CD14-positive monocyte (primary cell): ENCODE data around the gene SCAPER. TPM values are rescaled to one million over a fixed set of nuclear protein-coding genes. Genes with fewer than 3 reads are reported as not detected.

ENCODE experiments used
- DNase-seq, 3 donors: peaks; one replicate each; pipeline ENCODE4 v3.0.0-alpha.2; 2011 to 2022
- H2AFZ ChIP-seq: 2 replicates; pipeline ENCODE4 v1.6.0; 2012; ENCODE audit warnings: mild to moderate bottlenecking, low read depth, low read length, inconsistent platforms; ENCODE audit not compliant: insufficient read depth, poor library complexity, severe bottlenecking
- H3K27ac ChIP-seq, 2 donors: 1 replicate in 1 of 2; 2 replicates in 1 of 2; pipeline ENCODE4 v1.5.1; 2012 to 2013; ENCODE audit warnings: low read length in 2 of 2, control low read depth in 1 of 2, inconsistent platforms in 1 of 2, low read depth in 1 of 2, mild to moderate bottlenecking in 1 of 2
- H3K27me3 ChIP-seq, 2 donors: one replicate each; pipeline versions ENCODE4 v1.6.0 to v1.6.1; 2011 to 2013; ENCODE audit warnings: low read length in 2 of 2; ENCODE audit not compliant: control insufficient read depth in 2 of 2, insufficient read depth in 2 of 2
- H3K36me3 ChIP-seq, 2 donors: replicated peaks in 1 of 2; 1 replicate in 1 of 2; 2 replicates in 1 of 2; pipeline versions ENCODE4 v1.5.1 to v1.6.1; 2012 to 2013; ENCODE audit warnings: low read length in 2 of 2, control low read depth in 1 of 2, inconsistent platforms in 1 of 2, mild to moderate bottlenecking in 1 of 2; ENCODE audit not compliant: insufficient read depth in 2 of 2, control insufficient read depth in 1 of 2
- H3K4me1 ChIP-seq, 2 donors: 1 replicate in 1 of 2; 2 replicates in 1 of 2; pipeline versions ENCODE4 v1.5.1 to v1.6.1; 2012 to 2013; ENCODE audit warnings: low read length in 2 of 2, control low read depth in 1 of 2, inconsistent platforms in 1 of 2, mild to moderate bottlenecking in 1 of 2, moderate library complexity in 1 of 2; ENCODE audit not compliant: insufficient read depth in 2 of 2, control insufficient read depth in 1 of 2
- H3K4me2 ChIP-seq: replicated peaks from 2 replicates; pipeline ENCODE3; 2012; ENCODE audit warnings: low read length, moderate library complexity, mild to moderate bottlenecking; ENCODE audit not compliant: poor library complexity, severe bottlenecking; ENCODE audit errors: extremely low read depth
- H3K4me3 ChIP-seq, 3 experiments: fragments of 200-600 bp in 1 of 3; sonication (generic) in 1 of 3; replicated peaks in 1 of 3; 1 replicate in 2 of 3; 2 replicates in 1 of 3; pipeline ENCODE4 v1.5.1; 2011 to 2013; ENCODE audit warnings: low read length in 3 of 3, mild to moderate bottlenecking in 3 of 3, control low read depth in 2 of 3, low read depth in 2 of 3, inconsistent platforms in 1 of 3, moderate library complexity in 1 of 3
- H3K79me2 ChIP-seq: 2 replicates; pipeline ENCODE4 v1.6.0; 2012; ENCODE audit warnings: mild to moderate bottlenecking, control low read depth, inconsistent platforms, low read length, moderate library complexity; ENCODE audit not compliant: insufficient read depth
- H3K9ac ChIP-seq: 2 replicates; pipeline ENCODE4 v1.6.0; 2017; ENCODE audit warnings: low read length, mild to moderate bottlenecking; ENCODE audit not compliant: insufficient read depth, poor library complexity, severe bottlenecking
- H3K9me3 ChIP-seq, 2 donors: replicated peaks in 1 of 2; 1 replicate in 1 of 2; 2 replicates in 1 of 2; pipeline versions ENCODE4 v1.5.1 to v1.6.1; 2012 to 2013; ENCODE audit warnings: low read length in 2 of 2, control low read depth in 1 of 2; ENCODE audit not compliant: control insufficient read depth in 1 of 2, insufficient read depth in 1 of 2
- H4K20me1 ChIP-seq: 2 replicates; pipeline ENCODE4 v1.6.0; 2012; ENCODE audit warnings: mild to moderate bottlenecking, low read length, control low read depth, moderate library complexity; ENCODE audit not compliant: insufficient read depth
- H3K27ac Mint-ChIP-seq, 7 donors: one replicate each; pipeline ENCODE4 v1.8.0; 2020; ENCODE audit warnings: mild to moderate bottlenecking in 7 of 7, mixed read lengths in 7 of 7, moderate library complexity in 6 of 7, inconsistent platforms in 2 of 7
- H3K27me3 Mint-ChIP-seq, 3 donors: one replicate each; pipeline ENCODE4 v1.8.0; 2021 to 2022; ENCODE audit warnings: low read depth in 3 of 3, mild to moderate bottlenecking in 3 of 3, mixed read lengths in 3 of 3, moderate library complexity in 3 of 3, inconsistent platforms in 1 of 3
- H3K36me3 Mint-ChIP-seq, 2 donors: one replicate each; pipeline ENCODE4 v1.8.0; 2020; ENCODE audit warnings: mixed read lengths in 2 of 2, inconsistent platforms in 1 of 2, mild to moderate bottlenecking in 1 of 2
- H3K4me1 Mint-ChIP-seq: one replicate; pipeline ENCODE4 v1.8.0; 2020; ENCODE audit warnings: mild to moderate bottlenecking, mixed read lengths
- H3K4me3 Mint-ChIP-seq, 2 donors: one replicate each; pipeline ENCODE4 v1.8.0; 2020; ENCODE audit warnings: mild to moderate bottlenecking in 2 of 2, mixed read lengths in 2 of 2, moderate library complexity in 1 of 2
- H3K9me3 Mint-ChIP-seq, 7 donors: one replicate each; pipeline ENCODE4 v1.8.0; 2020 to 2022; ENCODE audit warnings: mixed read lengths in 7 of 7, mild to moderate bottlenecking in 6 of 7, moderate library complexity in 6 of 7, inconsistent platforms in 2 of 7
- WGBS: methylation state at CpG from one replicate; pipeline ENCODE4 v1.1.5; 2013; ENCODE audit warnings: missing lambda C conversion rate; ENCODE audit not compliant: insufficient coverage; 5-methylcytosine and 5-hydroxymethylcytosine counted together
- intact Hi-C, 2 donors: fragments of 100-400 bp; cut with micrococcal nuclease; formaldehyde crosslinking; loops; one replicate each; pipeline versions ENCODE4 v1.15.0 to v1.15.1; 2023
- polyA plus RNA-seq, 3 donors: library from polyadenylated mRNA; depleted of rRNA in 1 of 3; unstranded in 2 of 3; stranded (reverse) in 1 of 3; fragments of 300-500 nt in 2 of 3; fragments of >200 nt in 1 of 3; fragmentation: Illumina TruSeq in 2 of 3; gene quantifications; 1 replicate in 2 of 3; 2 replicates in 1 of 3; pipeline ENCODE4 v1.2.3, GENCODE V29; 2012 to 2021
- TF ChIP-seq, protein P1 (sequence below): fragments of 200-600 bp; IDR thresholded peaks from one replicate; pipeline ENCODE4 v1.8.0; 2022; ENCODE audit warnings: antibody characterized with exemption, mild to moderate bottlenecking

SCAPER gene
- polyA plus RNA-seq, 3 donors, result 2.5 to 5.4 (median 4.2) TPM

DNA sequence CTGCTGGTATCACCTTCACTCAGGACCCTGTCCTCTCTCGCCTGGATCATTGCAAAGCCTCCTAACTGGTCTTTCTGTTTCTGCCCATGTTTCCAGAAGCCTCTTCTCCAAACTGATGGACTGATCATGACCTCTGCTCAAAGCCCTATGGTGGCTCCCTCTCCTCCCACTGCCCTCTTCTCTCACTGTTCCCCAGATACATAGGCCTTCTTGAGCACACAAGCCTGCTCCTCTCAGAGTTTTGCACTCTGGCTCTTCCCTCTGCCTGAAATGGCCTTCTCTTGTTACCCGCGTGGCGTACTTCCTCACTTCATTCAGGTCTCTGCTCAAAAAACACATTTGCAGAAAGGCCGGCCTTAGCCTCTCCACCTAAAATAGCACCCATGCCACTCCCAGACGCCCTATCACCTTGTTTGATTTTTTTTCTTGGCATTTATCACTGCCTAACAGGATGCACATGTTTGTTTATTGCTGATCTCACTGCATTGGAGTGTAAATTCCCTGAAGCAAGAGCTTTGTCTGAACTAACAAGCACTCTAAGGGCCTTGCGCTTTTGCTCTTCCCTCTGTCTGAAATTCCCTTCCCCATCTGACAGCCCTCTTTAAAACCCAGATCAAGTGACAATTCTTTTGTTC, 592.5 kb downstream of the SCAPER start:
- Histone ChIP-seq H3K27ac (no peak overlapping the region), H3K9me3 (no peaks in the 10 kb centered on the region), H2AFZ (peak overlapping the region; percentile 17), H3K4me1 (peaks cover 20 to 23% of the 10 kb centered on the region in 2 donors), H3K9ac (no peak overlapping the region), H3K79me2 (peaks cover 37% of the 10 kb centered on the region), H3K4me3 (no peak overlapping the region), H3K36me3 (no peaks in the 10 kb centered on the region), H4K20me1 (peaks cover 26% of the 10 kb centered on the region), H3K27me3 (no peaks in the 10 kb centered on the region), H3K4me2 (no peak overlapping the region)
- Mint-ChIP-seq H3K36me3 (peaks cover 0 to 3% of the 10 kb centered on the region in 2 donors), H3K4me1 (peaks cover 23% of the 10 kb centered on the region), H3K27ac (no peak overlapping the region), H3K4me3 (no peak overlapping the region), H3K9me3 (peaks cover 0 to 5% (median 0%) of the 10 kb centered on the region in 7 donors), H3K27me3 (peaks cover 4 to 7% (median 5%) of the 10 kb centered on the region in 3 donors)
- intact Hi-C loops, result no loop called here
- no peak for DNase-seq
- TF ChIP-seq, protein P1, sequence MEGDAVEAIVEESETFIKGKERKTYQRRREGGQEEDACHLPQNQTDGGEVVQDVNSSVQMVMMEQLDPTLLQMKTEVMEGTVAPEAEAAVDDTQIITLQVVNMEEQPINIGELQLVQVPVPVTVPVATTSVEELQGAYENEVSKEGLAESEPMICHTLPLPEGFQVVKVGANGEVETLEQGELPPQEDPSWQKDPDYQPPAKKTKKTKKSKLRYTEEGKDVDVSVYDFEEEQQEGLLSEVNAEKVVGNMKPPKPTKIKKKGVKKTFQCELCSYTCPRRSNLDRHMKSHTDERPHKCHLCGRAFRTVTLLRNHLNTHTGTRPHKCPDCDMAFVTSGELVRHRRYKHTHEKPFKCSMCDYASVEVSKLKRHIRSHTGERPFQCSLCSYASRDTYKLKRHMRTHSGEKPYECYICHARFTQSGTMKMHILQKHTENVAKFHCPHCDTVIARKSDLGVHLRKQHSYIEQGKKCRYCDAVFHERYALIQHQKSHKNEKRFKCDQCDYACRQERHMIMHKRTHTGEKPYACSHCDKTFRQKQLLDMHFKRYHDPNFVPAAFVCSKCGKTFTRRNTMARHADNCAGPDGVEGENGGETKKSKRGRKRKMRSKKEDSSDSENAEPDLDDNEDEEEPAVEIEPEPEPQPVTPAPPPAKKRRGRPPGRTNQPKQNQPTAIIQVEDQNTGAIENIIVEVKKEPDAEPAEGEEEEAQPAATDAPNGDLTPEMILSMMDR, result no peak
- WGBS, result 99% methylated on average over 6 of the region's 7 CpGs

DNA sequence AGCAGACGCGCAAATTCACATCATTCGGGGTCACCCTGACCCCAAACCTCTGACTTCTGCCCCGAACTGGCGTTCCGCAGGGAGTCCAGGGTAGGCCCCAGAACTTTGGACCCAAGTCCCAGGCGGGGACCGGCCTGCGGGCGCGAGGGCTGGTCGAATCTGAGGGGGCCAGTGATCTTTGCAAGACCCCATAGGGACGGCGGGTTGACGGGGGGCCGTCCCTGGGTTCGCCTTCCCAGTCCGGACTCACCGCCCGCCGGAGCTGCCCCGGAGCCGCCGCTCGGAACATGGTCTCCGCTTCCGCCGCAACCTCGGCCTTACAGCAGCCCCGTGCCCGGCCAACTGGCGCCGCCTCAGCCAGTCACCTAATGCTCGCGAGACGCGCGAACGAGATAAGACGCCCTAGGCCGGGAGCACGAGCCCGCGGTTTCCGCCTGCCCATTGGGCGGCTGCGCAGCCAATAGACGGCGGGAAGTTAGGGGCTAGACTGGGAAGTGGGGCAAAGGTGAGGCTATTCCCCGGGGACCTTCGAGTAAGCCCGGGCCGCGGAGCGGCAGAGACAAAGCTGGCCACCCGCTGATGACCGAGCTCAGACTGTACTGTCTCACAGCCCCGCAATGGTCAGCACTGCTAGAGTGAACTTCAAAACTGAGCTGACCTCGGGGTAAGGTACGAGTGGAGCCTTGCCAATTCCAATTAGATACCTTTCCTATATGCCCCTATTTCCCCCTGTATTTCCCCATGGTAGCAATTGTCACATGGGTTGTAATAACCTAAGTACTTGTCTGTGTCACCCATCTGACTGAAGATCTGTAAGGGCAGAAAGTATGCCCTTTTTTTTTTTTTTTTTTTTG, 593.8 kb downstream of the SCAPER start, which contains the start of gene ETFA:
Gene ETFA (minus strand): TSS at position 370 of the 854 bp plus-strand sequence. CDS start 81 bp downstream, at position 289.
- Histone ChIP-seq H3K9me3 (no peaks in the 10 kb centered on the region), H3K4me2 (peak within 1 kb of the TSS; percentile 84), H3K9ac (peak within 1 kb of the TSS; percentile 93), H3K79me2 (peaks cover 50% of the 10 kb centered on the region), H3K27me3 (no peaks in the 10 kb centered on the region), H3K27ac (peak within 1 kb of the TSS; percentile 88 to 94), H4K20me1 (peaks cover 39% of the 10 kb centered on the region), H2AFZ (peak within 1 kb of the TSS; percentile 96), H3K36me3 (no peaks in the 10 kb centered on the region), H3K4me3 (peak within 1 kb of the TSS; percentile 47 to 96 (median 88)), H3K4me1 (peaks cover 20 to 23% of the 10 kb centered on the region in 2 donors)
- intact Hi-C loops, result no loop called here
- H3K4me3 Mint-ChIP-seq, result peak within 1 kb of the TSS; percentile 88 to 94
- H3K27me3 Mint-ChIP-seq, result peaks cover 4 to 7% (median 5%) of the 10 kb centered on the region in 3 donors
- H3K9me3 Mint-ChIP-seq, result peaks cover 0 to 5% (median 0%) of the 10 kb centered on the region in 7 donors
- under 1% methylated on average over 56 of the region's 60 CpGs for WGBS
- peak within 1 kb of the TSS; percentile 64 to 91 (median 86) for H3K27ac Mint-ChIP-seq
- TF ChIP-seq, protein P1, result no peak
- H3K36me3 Mint-ChIP-seq, result peaks cover 0 to 3% of the 10 kb centered on the region in 2 donors
- peak; percentile 86 to 95 (median 95) for DNase-seq
- peaks cover 25% of the 10 kb centered on the region for H3K4me1 Mint-ChIP-seq
